OCI-LY7 (cell line): Measurements from ENCODE around the gene FOXL3.

Experiments
- CTCF ChIP-seq: fragments of 200-600 bp; sonication (generic); conservative IDR thresholded peaks from 2 replicates; pipeline ENCODE4 v1.5.1; 2014; ENCODE audit warnings: mild to moderate bottlenecking, antibody characterized with exemption, low read length, moderate library complexity, mixed read lengths
- EZH2phosphoT487 ChIP-seq: fragments of 200-600 bp; sonication (generic); IDR thresholded peaks from 2 replicates; pipeline ENCODE4 v1.6.1; 2018; ENCODE audit warnings: low read depth, borderline replicate concordance, mild to moderate bottlenecking, mixed run types, antibody characterized with exemption, low read length, moderate library complexity, mixed read lengths

GRCh38 chr7:261341-262250 lies 28.4 kb upstream of the FOXL3 start:
- TF ChIP-seq CTCF: no peak
- no peak for TF ChIP-seq EZH2phosphoT487
